ENCODE data around the gene LYRM4. TPM values are rescaled to one million over a fixed set of nuclear protein-coding genes. Genes with fewer than 3 reads are reported as not detected.

Gene LYRM4
- total RNA-seq, 8 experiments from 2014 or later: 25.8 to 38.4 (median 32.7) TPM

GRCh38 chr6:5142915-5143314, 117.8 kb downstream of the LYRM4 start:
- Histone ChIP-seq H3K4me3 (no peak overlapping the region), H3K27ac (no peak overlapping the region), H3K4me1 (replicated peaks in 1 of 2) (peaks cover 20 to 24% of the 10 kb centered on the region in 2 donors)
- ATAC-seq (replicated peaks in 6 of 8): no peak
- 90 to 100% (median 92%) methylated on average over 1 to 10 of the region's 11 CpGs; no CpG with 5 or more reads in 4 of the 10 experiments for WGBS, 10 experiments
- in situ Hi-C loops (cut with MboI; ENCODE audit: low pct_unique_long_range_greater_than_20kb in 2 of 9, low sequenced_read_pairs in 9 of 9, unreplicated experiment in 9 of 9): loop anchor here in 1 of 9 experiments (25.0 kb wide), 1 partner anchor 244 kb away; no protein-coding TSS in a partner anchor

GRCh38 chr6:5142131-5142530, 118.6 kb downstream of the LYRM4 start:
- WGBS, 10 experiments: 90 to 100% (median 100%) methylated on average over 1 to 3 of the region's 4 CpGs; no CpG with 5 or more reads in 3 of the 10 experiments
- Histone ChIP-seq H3K4me3 (no peak overlapping the region), H3K27ac (no peak overlapping the region), H3K4me1 (replicated peaks in 1 of 2) (peaks cover 20 to 24% of the 10 kb centered on the region in 2 donors)
- no peak for ATAC-seq (replicated peaks in 6 of 8)
- in situ Hi-C loops (cut with MboI; ENCODE audit: low pct_unique_long_range_greater_than_20kb in 2 of 9, low sequenced_read_pairs in 9 of 9, unreplicated experiment in 9 of 9): loop anchor here in 1 of 9 experiments (25.0 kb wide), 1 partner anchor 245 kb away; no protein-coding TSS in a partner anchor

GRCh38 chr6:5141046-5141445, 119.7 kb downstream of the LYRM4 start:
- Histone ChIP-seq H3K4me1 (replicated peaks in 1 of 2) (peaks cover 11 to 15% of the 10 kb centered on the region in 2 donors), H3K4me3 (no peak overlapping the region), H3K27ac (no peak overlapping the region)
- ATAC-seq (replicated peaks in 6 of 8): peak in 4 of 8 experiments; percentile 37 to 69 (median 54)
- WGBS, 10 experiments: 83 to 100% (median 100%) methylated on average over 1 to 3 of the region's 3 CpGs; no CpG with 5 or more reads in 3 of the 10 experiments
- in situ Hi-C loops (cut with MboI; ENCODE audit: low pct_unique_long_range_greater_than_20kb in 2 of 9, low sequenced_read_pairs in 9 of 9, unreplicated experiment in 9 of 9): loop anchor here in 1 of 9 experiments (25.0 kb wide), 1 partner anchor 246 kb away; no protein-coding TSS in a partner anchor

GRCh38 chr6:5139828-5140771, 120.7 kb downstream of the LYRM4 start:
- no peak for ATAC-seq (replicated peaks in 6 of 8)
- no peak overlapping the region for H3K4me3 ChIP-seq
- 71 to 100% (median 95%) methylated on average over 3 to 12 of the region's 12 CpGs for WGBS, 10 experiments
- no peak overlapping the region for H3K27ac ChIP-seq
- in situ Hi-C loops (cut with MboI; ENCODE audit: low pct_unique_long_range_greater_than_20kb in 2 of 9, low sequenced_read_pairs in 9 of 9, unreplicated experiment in 9 of 9): loop anchor here in 1 of 9 experiments (25.0 kb wide), 1 partner anchor 247 kb away; no protein-coding TSS in a partner anchor
- peaks cover 6 to 9% of the 10 kb centered on the region in 2 donors for H3K4me1 ChIP-seq (replicated peaks in 1 of 2)

- Histone ChIP-seq H3K27ac (no peak overlapping the region), H3K4me3 (no peak overlapping the region), H3K4me1 (replicated peaks in 1 of 2) (peaks cover 5 to 9% of the 10 kb centered on the region in 2 donors)
- peak in 1 of 8 experiments; percentile 35 for ATAC-seq (replicated peaks in 6 of 8)
- WGBS, 10 experiments: 35 to 90% (median 51%) methylated on average over 3 to 13 of the region's 13 CpGs
- in situ Hi-C loops (cut with MboI; ENCODE audit: low pct_unique_long_range_greater_than_20kb in 2 of 9, low sequenced_read_pairs in 9 of 9, unreplicated experiment in 9 of 9): loop anchor here in 1 of 9 experiments (25.0 kb wide), 1 partner anchor 248 kb away; no protein-coding TSS in a partner anchor
Observed at GRCh38 chr6:5138995-5139827, 121.5 kb downstream of the LYRM4 start.

GRCh38 chr6:5136851-5137250, 123.9 kb downstream of the LYRM4 start:
- in situ Hi-C loops (cut with MboI; ENCODE audit: low pct_unique_long_range_greater_than_20kb in 2 of 9, low sequenced_read_pairs in 9 of 9, unreplicated experiment in 9 of 9): loop anchor here in 1 of 9 experiments (25.0 kb wide), 1 partner anchor 250 kb away; no protein-coding TSS in a partner anchor
- no peak for ATAC-seq (replicated peaks in 6 of 8)
- Histone ChIP-seq H3K4me1 (replicated peaks in 1 of 2) (no peaks in the 10 kb centered on the region), H3K27ac (no peak overlapping the region), H3K4me3 (no peak overlapping the region)
- 82 to 100% (median 98%) methylated on average over 4 to 8 of the region's 8 CpGs for WGBS, 10 experiments

GRCh38 chr6:5135788-5136376, 124.9 kb downstream of the LYRM4 start:
- WGBS, 10 experiments: 43 to 100% (median 78%) methylated on average over 1 to 9 of the region's 9 CpGs; no CpG with 5 or more reads in 1 of the 10 experiments
- Histone ChIP-seq H3K27ac (no peak overlapping the region), H3K4me3 (no peak overlapping the region), H3K4me1 (replicated peaks in 1 of 2) (no peaks in the 10 kb centered on the region)
- in situ Hi-C loops (cut with MboI; ENCODE audit: low pct_unique_long_range_greater_than_20kb in 2 of 9, low sequenced_read_pairs in 9 of 9, unreplicated experiment in 9 of 9): loop anchor here in 1 of 9 experiments (25.0 kb wide), 1 partner anchor 251 kb away; no protein-coding TSS in a partner anchor
- ATAC-seq (replicated peaks in 6 of 8): peak in 1 of 8 experiments; percentile 49

GRCh38 chr6:5133943-5134342, 126.8 kb downstream of the LYRM4 start:
- no peak for ATAC-seq (replicated peaks in 6 of 8)
- Histone ChIP-seq H3K27ac (no peak overlapping the region), H3K4me1 (replicated peaks in 1 of 2) (no peaks in the 10 kb centered on the region), H3K4me3 (no peak overlapping the region)
- in situ Hi-C loops (cut with MboI; ENCODE audit: low pct_unique_long_range_greater_than_20kb in 2 of 9, low sequenced_read_pairs in 9 of 9, unreplicated experiment in 9 of 9): loop anchor here in 1 of 9 experiments (25.0 kb wide), 1 partner anchor 253 kb away; no protein-coding TSS in a partner anchor
- 56 to 100% (median 96%) methylated on average over 1 to 2 of the region's 2 CpGs; no CpG with 5 or more reads in 3 of the 10 experiments for WGBS, 10 experiments

- ATAC-seq (replicated peaks in 6 of 8): peak in 6 of 8 experiments; percentile 26 to 90 (median 56)
- WGBS, 10 experiments: 31 to 90% (median 61%) methylated on average over 2 to 7 of the region's 7 CpGs; no CpG with 5 or more reads in 3 of the 10 experiments
- H3K4me1 ChIP-seq (replicated peaks in 1 of 2): no peaks in the 10 kb centered on the region
- no peak overlapping the region for H3K4me3 ChIP-seq
- in situ Hi-C loops (cut with MboI; ENCODE audit: low pct_unique_long_range_greater_than_20kb in 2 of 9, low sequenced_read_pairs in 9 of 9, unreplicated experiment in 9 of 9): loop anchor here in 1 of 9 experiments (25.0 kb wide), 1 partner anchor 255 kb away; no protein-coding TSS in a partner anchor
- H3K27ac ChIP-seq: no peak overlapping the region
Observed at GRCh38 chr6:5132731-5133130, 128.0 kb downstream of the LYRM4 start.

- no peak for ATAC-seq (replicated peaks in 6 of 8)
- no peaks in the 10 kb centered on the region for H3K4me1 ChIP-seq (replicated peaks in 1 of 2)
- H3K27ac ChIP-seq: no peak overlapping the region
- in situ Hi-C loops (cut with MboI; ENCODE audit: low pct_unique_long_range_greater_than_20kb in 2 of 9, low sequenced_read_pairs in 9 of 9, unreplicated experiment in 9 of 9): loop anchor here in 1 of 9 experiments (25.0 kb wide), 1 partner anchor 257 kb away; no protein-coding TSS in a partner anchor
- H3K4me3 ChIP-seq: no peak overlapping the region
- 65 to 93% (median 83%) methylated on average over 1 to 5 of the region's 10 CpGs; no CpG with 5 or more reads in 1 of the 10 experiments for WGBS, 10 experiments
Observed at GRCh38 chr6:5130135-5130866, 130.4 kb downstream of the LYRM4 start.

GRCh38 chr6:5128351-5128750, 132.4 kb downstream of the LYRM4 start:
- in situ Hi-C loops (cut with MboI; ENCODE audit: low pct_unique_long_range_greater_than_20kb in 2 of 9, low sequenced_read_pairs in 9 of 9, unreplicated experiment in 9 of 9): loop anchor here in 1 of 9 experiments (25.0 kb wide), 1 partner anchor 259 kb away; no protein-coding TSS in a partner anchor
- Histone ChIP-seq H3K4me1 (replicated peaks in 1 of 2) (no peaks in the 10 kb centered on the region), H3K4me3 (no peak overlapping the region), H3K27ac (no peak overlapping the region)
- WGBS, 10 experiments: 65 to 100% (median 95%) methylated on average over 1 to 4 of the region's 4 CpGs
- ATAC-seq (replicated peaks in 6 of 8): no peak
